Renal pelvis (tissue), 12 donors: ENCODE data around the gene CTNNA3. TPM values are rescaled to one million over a fixed set of nuclear protein-coding genes. Genes with fewer than 3 reads are reported as not detected.
A peak's percentile ranks its signal among the peaks of the same experiment; 100 is the strongest.
"Not testable (repeated sequence)": the region's sequence is repeated elsewhere in the genome, so short reads cannot be mapped to it uniquely, and the experiment has no call there.

Source experiments
- DNase-seq: peaks from one replicate; pipeline ENCODE4 v3.0.0-alpha.2; 2013
- long read RNA-seq, 16 experiments: transcript quantifications; one replicate each; lab custom pipeline, GENCODE V29; 2026
- polyA plus RNA-seq, 3 donors: library from polyadenylated mRNA; unstranded; fragments of 120-200 nt; gene quantifications; one replicate each; pipeline ENCODE4 v1.2.1, GENCODE V29; 2013; ENCODE audit not compliant: insufficient read length in 3 of 3

The CTNNA3 gene
- 1 to 10 TPM; 2.8 to 4.2 (median 4.1) TPM for polyA plus RNA-seq
- long read RNA-seq, donor 1: 0 reads
- long read RNA-seq, donor 2: 0 reads
- long read RNA-seq, donor 3: 0 reads
- long read RNA-seq, donor 4: 0 reads
- long read RNA-seq, donor 5: 0 reads
- long read RNA-seq, donor 6: 0 reads
- long read RNA-seq, donor 7: 0 reads
- long read RNA-seq, donor 8: 0 reads
- long read RNA-seq, donor 9: 0 reads
- long read RNA-seq, donor 10: 0 reads
- long read RNA-seq, donor 11: 0 reads
- long read RNA-seq, donor 12: 0 reads
- long read RNA-seq, donor 13: 0 reads
- long read RNA-seq, donor 14: 0 reads
- long read RNA-seq, donor 15: 0 reads
- long read RNA-seq, donor 16: 0 reads

DNA sequence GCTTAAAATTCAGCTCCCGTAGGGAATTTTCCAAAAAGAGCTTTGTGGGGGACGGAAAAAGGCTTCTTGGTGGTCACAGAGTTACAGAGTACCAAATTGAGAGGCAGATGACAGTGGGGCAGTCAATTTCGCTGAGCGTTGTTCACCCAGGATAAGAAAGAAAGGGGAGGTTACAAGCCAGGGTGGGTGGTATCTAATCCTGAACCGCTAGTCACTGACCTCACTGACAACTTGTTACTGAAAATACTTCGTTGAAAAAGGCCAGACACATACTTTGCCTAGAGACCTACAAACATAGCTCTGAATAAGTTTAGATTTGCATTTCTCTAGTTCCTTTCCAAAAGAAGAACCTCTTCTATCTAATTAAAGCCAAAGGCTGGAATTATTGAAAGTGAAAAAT lies at the start of gene CTNNA3:
TSS of gene CTNNA3 (minus strand) at position 167 of the 400 bp plus-strand sequence.
- DNase-seq: no peak

GRCh38 chr10:67735430-67735829 lies 39.4 kb upstream of the CTNNA3 start:
- no peak for DNase-seq

DNA sequence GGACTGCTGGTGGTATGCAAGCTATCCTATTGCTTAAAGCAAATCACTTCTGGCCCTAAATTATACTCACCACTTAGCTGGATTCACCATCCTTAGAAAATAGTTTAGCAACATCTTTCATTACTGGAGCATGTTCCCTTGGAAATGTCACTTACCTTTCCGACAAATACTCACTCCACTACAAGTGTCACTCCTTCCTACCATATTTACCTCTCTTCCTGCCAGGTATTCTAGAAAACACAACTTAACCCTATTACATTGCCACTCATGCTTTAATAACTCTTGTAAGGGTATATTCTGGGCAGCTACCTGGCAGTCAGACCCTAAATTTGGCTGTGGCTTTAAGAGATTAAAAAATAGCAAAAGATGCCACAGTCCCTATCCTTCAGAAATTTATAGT lies 37.5 kb upstream of the CTNNA3 start:
- DNase-seq: no peak

GRCh38 chr10:67725567-67725966 lies 29.6 kb upstream of the CTNNA3 start:
- DNase-seq: no peak

- no peak for DNase-seq
Measured at GRCh38 chr10:67723601-67724000, 27.6 kb upstream of the CTNNA3 start.

DNA sequence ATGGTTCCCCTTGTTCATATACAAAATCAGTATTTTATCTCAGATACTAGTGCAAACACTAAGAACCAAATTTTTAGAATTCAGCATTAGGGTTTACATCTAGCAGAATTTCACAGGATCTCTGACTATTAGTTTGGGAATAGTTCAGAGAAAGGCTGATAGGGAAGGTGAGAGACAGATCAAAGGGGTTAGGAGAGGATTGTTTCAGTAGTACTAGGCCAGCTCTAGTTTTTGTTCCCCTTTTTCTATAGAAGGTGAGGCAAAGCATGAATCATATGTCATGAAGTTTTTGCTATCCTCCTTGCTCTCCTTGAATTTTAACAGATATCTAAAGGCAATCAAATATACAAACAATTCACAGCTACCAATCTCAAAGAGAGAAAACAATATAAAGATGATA lies 26.1 kb upstream of the CTNNA3 start:
- no peak for DNase-seq

GRCh38 chr10:67716455-67716854 lies 20.5 kb upstream of the CTNNA3 start:
- DNase-seq: not testable (repeated sequence)

- DNase-seq: no peak
Measured at GRCh38 chr10:67705921-67706320, 9.9 kb upstream of the CTNNA3 start.

DNA sequence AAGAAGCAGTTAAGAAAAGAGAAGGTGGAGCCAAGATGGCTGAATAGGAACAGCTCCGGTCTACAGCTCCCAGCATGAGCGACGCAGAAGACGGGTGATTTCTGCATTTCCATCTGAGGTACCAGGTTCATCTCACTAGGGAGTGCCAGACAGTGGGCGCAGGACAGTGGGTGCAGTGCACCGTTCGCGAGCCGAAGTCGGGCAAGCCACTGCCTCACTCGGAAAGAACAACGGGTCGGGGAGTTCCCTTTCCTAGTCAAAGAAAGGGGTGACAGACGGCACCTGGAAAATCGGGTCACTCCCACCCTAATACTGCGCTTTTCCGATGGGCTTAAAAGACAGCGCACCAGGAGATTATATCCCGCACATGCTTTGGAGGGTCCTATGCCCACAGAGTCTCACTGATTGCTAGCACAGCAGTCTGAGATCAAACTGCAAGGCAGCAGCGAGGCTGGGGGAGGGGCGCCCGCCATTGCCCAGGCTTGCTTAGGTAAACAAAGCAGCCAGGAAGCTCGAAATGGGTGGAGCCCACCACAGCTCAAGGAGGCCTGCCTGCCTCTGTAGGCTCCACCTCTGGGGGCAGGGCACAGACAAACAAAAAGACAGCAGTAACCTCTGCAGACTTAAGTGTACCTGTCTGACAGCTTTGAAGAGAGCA lies 3.7 kb upstream of the CTNNA3 start:
- not testable (repeated sequence) for DNase-seq

GRCh38 chr10:67698164-67698563 lies 2.2 kb upstream of the CTNNA3 start:
- no peak for DNase-seq

DNA sequence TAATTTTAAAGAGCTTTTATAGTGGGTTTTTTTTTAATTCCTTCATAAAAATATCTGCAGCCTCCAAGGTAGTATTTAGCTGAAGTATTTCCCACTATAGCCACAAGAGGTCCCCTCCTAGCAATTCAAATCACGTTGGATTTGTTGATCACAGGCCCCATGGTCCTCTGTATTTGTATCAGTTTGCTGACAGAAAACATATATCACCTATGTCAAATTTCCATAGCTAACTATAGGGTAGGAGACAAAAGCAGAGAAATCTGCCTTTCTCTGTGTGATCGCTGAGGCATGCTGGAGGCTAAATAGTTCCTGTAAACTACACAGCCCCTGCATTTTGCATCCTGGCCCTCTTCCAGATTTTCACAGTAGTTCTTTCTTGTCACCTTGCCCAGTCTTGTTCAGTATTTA lies 1.7 kb upstream of the CTNNA3 start:
- peak; percentile 52 for DNase-seq

DNA sequence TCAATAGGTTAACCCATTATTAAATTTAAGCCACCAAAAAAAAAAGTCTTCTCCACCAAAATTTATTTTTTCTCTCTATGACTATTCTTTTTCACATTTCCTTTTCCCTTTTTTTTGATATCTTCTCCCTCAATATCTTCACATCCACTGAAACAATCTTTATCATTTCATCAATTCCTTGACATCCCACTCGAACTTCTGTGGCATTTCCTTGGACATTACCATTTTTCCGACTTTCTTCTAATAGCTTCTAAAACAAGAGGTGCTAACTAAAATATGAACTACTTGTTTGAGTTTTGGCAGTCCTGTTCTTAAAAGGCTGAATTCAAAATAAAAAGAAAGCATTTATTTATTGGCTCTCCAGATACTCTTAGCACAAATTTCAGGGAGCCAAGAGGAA lies 684 bp upstream of the CTNNA3 start:
- no peak for DNase-seq

DNA sequence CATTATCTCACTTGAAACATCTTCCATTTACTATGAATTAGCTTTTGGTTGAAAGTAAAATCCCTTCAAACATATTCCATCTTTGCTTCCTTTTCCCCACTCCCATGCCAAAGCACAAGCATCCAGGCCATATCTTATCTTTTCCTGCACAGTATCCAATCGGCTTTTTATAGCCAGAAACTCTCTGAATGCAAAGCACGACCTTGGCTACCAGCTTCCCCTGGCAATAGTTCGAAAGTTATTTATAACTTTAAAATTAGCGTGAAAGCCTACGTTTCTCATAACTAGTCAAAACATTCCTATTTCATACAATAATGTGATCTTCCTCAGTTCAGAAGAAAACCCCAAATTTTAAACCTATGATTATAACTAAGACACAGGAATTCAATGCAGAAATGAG lies 440 bp downstream of the CTNNA3 start:
- no peak for DNase-seq

DNA sequence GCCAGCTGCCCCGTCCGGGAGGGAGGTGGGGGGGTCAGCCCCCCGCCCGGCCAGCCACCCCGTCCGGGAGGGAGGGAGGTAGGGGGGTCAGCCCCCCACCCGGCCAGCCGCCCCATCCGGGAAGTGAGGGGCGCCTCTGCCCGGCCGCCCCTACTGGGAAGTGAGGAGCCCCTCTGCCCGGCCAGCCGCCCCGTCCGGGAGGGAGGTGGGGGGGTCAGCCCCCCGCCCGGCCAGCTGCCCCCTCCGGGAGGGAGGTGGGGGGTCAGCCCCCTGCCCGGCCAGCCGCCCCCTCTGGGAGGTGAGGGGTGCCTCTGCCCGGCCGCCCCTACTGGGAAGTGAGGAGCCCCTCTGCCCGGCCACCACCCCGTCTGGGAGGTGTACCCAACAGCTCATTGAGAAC lies 4.1 kb downstream of the CTNNA3 start:
- not testable (repeated sequence) for DNase-seq

GRCh38 chr10:67690540-67690939 lies 5.5 kb downstream of the CTNNA3 start:
- DNase-seq: not testable (repeated sequence)

GRCh38 chr10:67684140-67684539 lies 11.9 kb downstream of the CTNNA3 start:
- DNase-seq: not testable (repeated sequence)

GRCh38 chr10:67678335-67678974 lies 17.5 kb downstream of the CTNNA3 start:
- DNase-seq: no peak

GRCh38 chr10:67676208-67676825 lies 19.7 kb downstream of the CTNNA3 start:
- DNase-seq: no peak

- no peak for DNase-seq
Measured at GRCh38 chr10:67670401-67670800, 25.6 kb downstream of the CTNNA3 start.

DNA sequence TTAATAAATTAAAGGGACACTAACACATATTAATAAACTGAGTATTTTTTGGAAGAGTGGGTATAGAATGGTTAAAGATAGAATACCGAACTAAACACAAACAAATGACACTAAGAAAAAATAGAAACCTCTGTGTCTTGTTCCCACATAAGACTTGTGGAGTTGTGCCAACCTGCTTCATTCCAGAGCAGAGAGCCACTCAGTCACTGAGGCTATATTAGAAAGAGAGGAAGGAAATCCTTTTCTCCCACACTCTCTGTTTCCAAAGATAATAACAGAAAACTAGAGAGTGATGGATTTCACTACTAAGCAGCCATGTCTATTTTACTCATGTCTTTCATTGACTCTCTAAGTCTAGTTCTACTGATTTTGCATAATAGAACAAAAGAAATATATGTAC lies 26.0 kb downstream of the CTNNA3 start:
- no peak for DNase-seq

- no peak for DNase-seq
Measured at GRCh38 chr10:67668448-67668847, 27.5 kb downstream of the CTNNA3 start.

DNA sequence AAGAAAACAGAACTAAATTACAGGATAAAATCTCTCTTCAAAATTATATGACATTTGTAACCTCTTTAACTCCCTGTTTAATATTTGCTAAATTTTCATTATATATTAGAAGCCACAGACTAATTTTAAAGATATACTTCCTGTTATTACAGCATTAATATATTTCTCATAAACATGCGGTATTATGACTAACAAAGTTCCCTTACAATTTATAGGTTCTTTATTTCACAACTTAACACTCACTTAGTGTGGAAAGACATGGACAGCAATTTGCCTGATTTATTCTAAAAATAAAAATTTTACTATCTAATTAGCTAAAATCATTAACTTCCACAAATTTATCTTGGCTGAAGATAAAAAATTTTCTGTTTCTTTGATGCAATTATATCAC lies 29.0 kb downstream of the CTNNA3 start:
- DNase-seq: no peak
